AML-193 (cell line): Measurements from ENCODE around the gene MRPL4.
A peak's percentile ranks its signal among the peaks of the same experiment; 100 is the strongest.

Source experiments
- DNase-seq, 2 experiments: peaks; one replicate each; lab custom pipeline; 2025; lab: John Stamatoyannopoulos, UW

The MRPL4 gene

GRCh38 chr19:10288662-10289166 lies 36.7 kb downstream of the MRPL4 start:
- DNase-seq, result peak; percentile 25 to 26

GRCh38 chr19:10289167-10289835 lies 37.3 kb downstream of the MRPL4 start:
- DNase-seq, result peak in 1 of 2 experiments; percentile 13

GRCh38 chr19:10289836-10290356 lies 37.9 kb downstream of the MRPL4 start, which contains the start of gene ICAM5:
Gene ICAM5 (plus strand): TSS chr19:10289952. CDS start chr19:10290044, 92 bp downstream.
- no peak for DNase-seq

GRCh38 chr19:10290357-10290875 lies 38.4 kb downstream of the MRPL4 start:
- DNase-seq, result no peak

GRCh38 chr19:10290876-10291553 lies 39.0 kb downstream of the MRPL4 start:
- no peak for DNase-seq

DNA sequence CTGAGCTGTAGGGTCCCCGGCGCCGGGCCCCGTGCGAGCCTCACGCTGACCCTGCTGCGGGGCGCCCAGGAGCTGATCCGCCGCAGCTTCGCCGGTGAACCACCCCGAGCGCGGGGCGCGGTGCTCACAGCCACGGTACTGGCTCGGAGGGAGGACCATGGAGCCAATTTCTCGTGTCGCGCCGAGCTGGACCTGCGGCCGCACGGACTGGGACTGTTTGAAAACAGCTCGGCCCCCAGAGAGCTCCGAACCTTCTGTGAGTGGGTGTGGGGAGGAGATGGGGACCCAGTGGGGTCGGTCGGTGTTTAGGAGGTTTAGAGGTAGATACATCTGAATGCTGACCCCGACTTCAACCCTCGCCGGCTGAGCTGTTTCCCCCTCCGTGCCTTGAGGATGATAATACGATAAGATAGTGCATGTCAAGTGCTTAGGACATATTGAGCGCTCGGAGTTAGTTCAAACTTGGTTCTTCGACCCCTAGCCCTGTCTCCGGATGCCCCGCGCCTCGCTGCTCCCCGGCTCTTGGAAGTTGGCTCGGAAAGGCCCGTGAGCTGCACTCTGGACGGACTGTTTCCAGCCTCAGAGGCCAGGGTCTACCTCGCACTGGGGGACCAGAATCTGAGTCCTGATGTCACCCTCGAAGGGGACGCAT lies 39.7 kb downstream of the MRPL4 start:
- DNase-seq, result no peak

GRCh38 chr19:10292206-10292788 lies 40.3 kb downstream of the MRPL4 start:
- no peak for DNase-seq

DNA sequence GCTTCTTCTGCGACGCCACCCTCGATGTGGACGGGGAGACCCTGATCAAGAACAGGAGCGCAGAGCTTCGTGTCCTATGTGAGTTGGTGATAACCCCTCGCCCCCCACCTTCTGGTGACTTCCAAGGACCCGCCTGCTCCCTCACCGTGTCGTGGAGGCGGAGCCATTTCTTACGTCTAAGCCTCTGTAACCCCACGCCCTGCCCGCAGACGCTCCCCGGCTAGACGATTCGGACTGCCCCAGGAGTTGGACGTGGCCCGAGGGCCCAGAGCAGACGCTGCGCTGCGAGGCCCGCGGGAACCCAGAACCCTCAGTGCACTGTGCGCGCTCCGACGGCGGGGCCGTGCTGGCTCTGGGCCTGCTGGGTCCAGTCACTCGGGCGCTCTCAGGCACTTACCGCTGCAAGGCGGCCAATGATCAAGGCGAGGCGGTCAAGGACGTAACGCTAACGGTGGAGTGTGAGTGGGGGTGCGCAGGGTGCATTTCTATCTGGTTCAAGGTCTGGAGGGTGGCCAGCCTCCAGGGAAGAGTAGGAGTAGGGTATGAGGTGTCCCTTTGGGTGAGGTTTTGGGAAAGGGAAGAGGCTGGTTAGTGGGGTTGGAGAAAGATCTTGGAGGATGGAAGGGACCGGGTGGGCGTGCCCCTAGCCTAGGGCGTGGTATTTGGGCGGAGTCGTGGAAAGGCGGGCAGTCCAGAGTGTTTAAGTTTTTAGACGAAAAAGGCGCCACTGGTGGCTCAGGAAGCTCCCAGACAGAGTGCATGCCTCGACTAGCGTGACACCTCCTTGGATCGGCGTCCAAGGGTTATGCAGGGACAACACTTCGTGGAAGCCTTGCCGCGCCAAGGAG lies 41.0 kb downstream of the MRPL4 start:
- no peak for DNase-seq

- DNase-seq, result no peak
Observed at GRCh38 chr19:10293637-10294367, 41.8 kb downstream of the MRPL4 start.

DNA sequence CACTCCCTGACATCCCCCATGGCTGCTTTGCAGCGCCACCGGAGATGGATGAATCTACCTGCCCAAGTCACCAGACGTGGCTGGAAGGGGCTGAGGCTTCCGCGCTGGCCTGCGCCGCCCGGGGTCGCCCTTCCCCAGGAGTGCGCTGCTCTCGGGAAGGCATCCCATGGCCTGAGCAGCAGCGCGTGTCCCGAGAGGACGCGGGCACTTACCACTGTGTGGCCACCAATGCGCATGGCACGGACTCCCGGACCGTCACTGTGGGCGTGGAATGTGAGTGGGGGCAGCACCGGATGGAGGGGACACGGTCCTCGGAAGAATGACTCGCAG lies 42.3 kb downstream of the MRPL4 start:
- no peak for DNase-seq

DNA sequence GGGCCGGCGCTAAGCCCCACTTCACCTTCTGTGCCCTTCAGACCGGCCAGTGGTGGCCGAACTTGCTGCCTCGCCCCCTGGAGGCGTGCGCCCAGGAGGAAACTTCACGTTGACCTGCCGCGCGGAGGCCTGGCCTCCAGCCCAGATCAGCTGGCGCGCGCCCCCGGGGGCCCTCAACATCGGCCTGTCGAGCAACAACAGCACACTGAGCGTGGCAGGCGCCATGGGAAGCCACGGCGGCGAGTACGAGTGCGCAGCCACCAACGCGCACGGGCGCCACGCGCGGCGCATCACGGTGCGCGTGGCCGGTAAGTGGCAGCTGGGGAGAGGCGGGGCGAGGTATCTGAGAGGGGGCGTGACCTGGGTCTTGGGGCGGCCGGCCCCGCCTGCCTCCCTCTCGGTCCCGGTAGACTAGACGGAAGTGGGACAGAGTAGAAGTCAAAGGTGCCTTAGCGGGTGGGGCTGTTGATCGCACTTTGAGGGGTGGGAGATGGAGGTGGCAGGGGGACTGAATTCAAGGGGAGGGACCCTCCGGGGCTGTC lies 43.4 kb downstream of the MRPL4 start:
- no peak for DNase-seq

DNA sequence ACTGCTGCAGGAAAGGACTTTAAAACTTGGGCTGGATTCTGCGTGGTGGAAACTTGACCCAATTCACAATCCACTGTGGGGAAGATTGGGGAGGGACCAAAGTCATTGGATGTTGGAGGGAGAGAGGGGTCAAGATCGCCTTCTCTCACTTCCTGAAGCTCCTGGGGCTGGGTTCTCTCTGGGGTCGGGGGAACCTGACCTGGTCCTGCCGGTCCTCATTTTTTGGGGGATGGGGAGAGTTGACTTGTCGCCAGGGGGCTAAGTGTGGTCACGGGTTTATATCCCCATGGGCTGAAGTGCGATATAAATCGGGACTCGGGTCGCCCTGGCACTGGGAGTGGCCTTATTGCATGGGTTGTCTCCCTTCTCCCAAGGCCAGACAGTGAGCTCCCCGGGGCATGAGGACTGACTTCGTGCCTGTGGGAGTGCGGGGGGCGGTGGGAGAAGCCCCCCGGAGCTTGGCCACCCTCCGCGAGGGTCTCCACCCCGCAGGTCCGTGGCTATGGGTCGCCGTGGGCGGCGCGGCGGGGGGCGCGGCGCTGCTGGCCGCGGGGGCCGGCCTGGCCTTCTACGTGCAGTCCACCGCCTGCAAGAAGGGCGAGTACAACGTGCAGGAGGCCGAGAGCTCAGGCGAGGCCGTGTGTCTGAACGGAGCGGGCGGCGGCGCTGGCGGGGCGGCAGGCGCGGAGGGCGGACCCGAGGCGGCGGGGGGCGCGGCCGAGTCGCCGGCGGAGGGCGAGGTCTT lies 44.0 kb downstream of the MRPL4 start:
- DNase-seq, result no peak

DNA sequence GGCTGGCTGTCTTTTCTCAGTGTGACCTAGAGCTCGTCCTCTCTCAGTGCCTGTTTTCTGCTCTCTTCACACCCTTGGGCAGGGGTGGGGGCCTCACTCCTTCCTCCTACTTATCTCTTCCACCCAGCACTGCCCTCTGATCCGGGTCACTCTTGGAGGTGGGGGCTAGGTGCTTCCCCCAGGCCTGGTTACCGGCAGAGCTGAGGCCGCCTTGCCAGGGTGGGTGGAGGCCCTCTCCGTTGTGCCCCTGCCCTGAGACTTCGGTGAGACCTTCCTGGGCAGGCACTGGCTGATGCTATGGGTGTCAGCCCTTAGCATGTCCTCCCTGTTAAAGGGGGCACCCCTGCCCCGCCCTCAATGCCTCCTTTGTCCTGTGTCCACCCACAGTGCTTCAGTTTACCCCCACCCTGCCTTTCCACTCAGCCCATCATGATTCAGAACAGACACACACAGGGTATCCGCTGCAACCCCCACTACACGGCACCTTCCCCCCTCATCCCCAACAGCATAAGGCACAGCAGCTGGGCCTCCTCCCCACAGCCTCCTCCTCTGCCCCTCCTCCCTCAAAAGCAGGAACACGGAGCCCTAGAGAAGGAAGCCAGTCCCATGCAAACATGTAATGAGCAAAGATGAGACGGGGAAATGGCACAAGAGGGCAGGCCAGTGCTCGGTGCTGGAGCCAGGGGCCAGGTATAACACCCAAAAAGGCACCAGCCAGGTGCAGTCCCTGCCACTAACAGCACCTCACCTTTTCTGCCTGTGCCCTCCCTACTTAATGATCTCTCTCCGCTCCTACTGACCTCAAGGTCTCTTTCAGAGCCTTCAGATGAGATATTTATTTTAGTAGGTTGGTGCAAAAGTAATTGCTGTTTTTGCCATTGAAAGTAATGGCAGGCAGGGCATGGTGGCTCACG lies 47.8 kb downstream of the MRPL4 start:
- DNase-seq, result peak; percentile 25 to 42

DNA sequence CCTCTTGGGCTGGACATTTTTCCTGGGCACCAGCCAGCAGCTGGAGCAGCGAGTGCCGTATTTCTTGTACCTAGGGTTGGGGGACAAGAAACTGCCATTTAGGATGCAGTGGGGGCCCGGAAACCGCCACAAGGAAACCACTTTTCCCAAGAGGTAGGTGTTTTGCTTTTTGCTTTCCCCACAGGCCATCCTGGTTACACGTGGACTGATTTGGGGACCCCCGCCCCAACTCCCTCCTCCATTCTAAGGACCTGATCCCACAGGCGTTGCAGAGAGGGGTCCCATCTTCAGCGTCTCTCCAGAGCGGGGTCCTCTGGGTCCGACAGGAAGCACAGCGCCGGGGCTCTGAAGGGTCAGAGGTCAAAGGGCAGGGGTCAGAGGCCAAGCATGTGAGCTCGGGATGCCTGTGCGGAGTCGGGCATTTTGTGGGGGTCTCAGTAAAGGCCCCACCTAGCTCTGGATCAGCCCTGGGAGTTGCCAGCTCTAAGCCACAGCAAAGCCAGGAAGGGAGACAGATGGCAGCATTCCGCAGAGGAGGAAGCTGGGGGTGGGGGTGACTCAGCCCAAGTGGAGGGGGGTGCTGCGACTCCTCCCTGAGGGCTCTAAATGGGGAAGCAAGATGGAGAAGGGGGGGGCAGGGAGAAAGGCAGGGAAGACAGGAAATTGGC lies 53.3 kb downstream of the MRPL4 start:
- DNase-seq, result peak; percentile 40 to 48

GRCh38 chr19:10306327-10306726 lies 54.3 kb downstream of the MRPL4 start:
- DNase-seq, result no peak

- no peak for DNase-seq
Observed at GRCh38 chr19:10309423-10309822, 57.4 kb downstream of the MRPL4 start, which contains the start of gene ZGLP1. Gene ZGLP1 (minus strand): TSS chr19:10309815.
